PC-9 (cell line): ENCODE measurements around the gene STX8.

Experiments used
- EZH2 ChIP-seq: fragments of 200-600 bp; sonication (generic); IDR thresholded peaks from 2 replicates; pipeline ENCODE4 v1.8.0; 2017; ENCODE audit warnings: antibody characterized with exemption, low read depth
- TF ChIP-seq, protein P1 (sequence below): fragments of 200-600 bp; sonication (generic); conservative IDR thresholded peaks from 2 replicates; pipeline ENCODE4 v1.6.1; 2017; ENCODE audit warnings: mixed run types, antibody characterized with exemption, mild to moderate bottlenecking, moderate library complexity

DNA sequence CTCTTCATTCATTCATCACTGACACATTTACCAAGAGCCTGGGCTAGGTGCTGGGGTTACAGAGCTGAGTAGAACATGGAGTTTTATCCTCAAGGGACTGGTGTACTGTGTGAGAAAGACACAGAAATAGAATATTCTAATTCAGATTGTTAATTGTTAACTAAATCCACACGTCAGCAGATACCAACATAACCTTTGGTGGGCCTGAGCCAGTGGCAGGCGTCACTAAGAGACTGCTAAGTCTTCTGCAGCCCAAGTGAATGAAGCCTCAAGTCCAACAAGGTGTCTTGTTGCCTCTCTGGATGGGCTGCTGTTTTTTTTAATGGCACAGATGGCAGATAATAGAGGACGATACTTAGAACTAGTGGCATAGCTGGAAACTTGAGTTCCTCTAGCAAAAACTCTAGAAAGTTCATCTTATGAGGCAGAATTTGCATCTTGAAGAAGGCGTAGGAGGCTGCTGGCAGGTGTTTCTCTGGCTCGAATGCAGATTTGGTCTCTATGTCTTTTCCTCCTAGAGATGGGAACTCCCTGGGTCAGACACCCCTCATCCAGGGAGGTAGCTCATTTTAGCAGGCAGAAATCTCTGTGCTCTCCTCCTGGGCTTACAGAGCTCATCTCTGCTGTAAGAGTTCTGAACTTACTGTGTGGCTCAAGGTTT is 374.8 kb downstream of the STX8 start:
- TF ChIP-seq, protein P1, sequence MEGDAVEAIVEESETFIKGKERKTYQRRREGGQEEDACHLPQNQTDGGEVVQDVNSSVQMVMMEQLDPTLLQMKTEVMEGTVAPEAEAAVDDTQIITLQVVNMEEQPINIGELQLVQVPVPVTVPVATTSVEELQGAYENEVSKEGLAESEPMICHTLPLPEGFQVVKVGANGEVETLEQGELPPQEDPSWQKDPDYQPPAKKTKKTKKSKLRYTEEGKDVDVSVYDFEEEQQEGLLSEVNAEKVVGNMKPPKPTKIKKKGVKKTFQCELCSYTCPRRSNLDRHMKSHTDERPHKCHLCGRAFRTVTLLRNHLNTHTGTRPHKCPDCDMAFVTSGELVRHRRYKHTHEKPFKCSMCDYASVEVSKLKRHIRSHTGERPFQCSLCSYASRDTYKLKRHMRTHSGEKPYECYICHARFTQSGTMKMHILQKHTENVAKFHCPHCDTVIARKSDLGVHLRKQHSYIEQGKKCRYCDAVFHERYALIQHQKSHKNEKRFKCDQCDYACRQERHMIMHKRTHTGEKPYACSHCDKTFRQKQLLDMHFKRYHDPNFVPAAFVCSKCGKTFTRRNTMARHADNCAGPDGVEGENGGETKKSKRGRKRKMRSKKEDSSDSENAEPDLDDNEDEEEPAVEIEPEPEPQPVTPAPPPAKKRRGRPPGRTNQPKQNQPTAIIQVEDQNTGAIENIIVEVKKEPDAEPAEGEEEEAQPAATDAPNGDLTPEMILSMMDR: no peak
- TF ChIP-seq EZH2: no peak
